Progenitor cell of endocrine pancreas (in vitro differentiated cells): ENCODE measurements around the gene BFSP2. TPM values are rescaled to one million over a fixed set of nuclear protein-coding genes. Genes with fewer than 3 reads are reported as not detected.

ENCODE experiments used
- DNase-seq: peaks from one replicate; pipeline ENCODE4 v3.0.0; 2021; ENCODE audit warnings: low spot score; ENCODE audit not compliant: unreplicated experiment
- H3K27ac Mint-ChIP-seq: 2 replicates; pipeline ENCODE4 v1.8.0; 2021; ENCODE audit warnings: mild to moderate bottlenecking, moderate library complexity, mixed read lengths
- H3K27me3 Mint-ChIP-seq: 2 replicates; pipeline ENCODE4 v1.8.0; 2021; ENCODE audit warnings: mixed read lengths
- H3K36me3 Mint-ChIP-seq: 2 replicates; pipeline ENCODE4 v1.8.0; 2022; ENCODE audit warnings: mixed read lengths; ENCODE audit not compliant: insufficient read depth
- H3K4me1 Mint-ChIP-seq: 2 replicates; pipeline ENCODE4 v1.8.0; 2021; ENCODE audit warnings: low read depth, mixed read lengths
- H3K4me3 Mint-ChIP-seq: 2 replicates; pipeline ENCODE4 v1.8.0; 2021; ENCODE audit warnings: low read depth, mild to moderate bottlenecking, moderate library complexity, mixed read lengths
- H3K9me3 Mint-ChIP-seq: 2 replicates; pipeline ENCODE4 v1.8.0; 2021; ENCODE audit warnings: low read depth, mixed read lengths
- total RNA-seq: library from RNA; stranded (reverse); gene quantifications from 2 replicates; pipeline ENCODE4 v1.2.1, GENCODE V29; 2021
- TF ChIP-seq, protein P1 (sequence below): fragments of 200-600 bp; sonication (generic); IDR thresholded peaks from one replicate; pipeline ENCODE4 v1.5.0; 2021; ENCODE audit warnings: antibody characterized with exemption, mild to moderate bottlenecking; ENCODE audit not compliant: unreplicated experiment

The BFSP2 gene
- total RNA-seq, 1 donor from 2014 or later, result not detected

DNA sequence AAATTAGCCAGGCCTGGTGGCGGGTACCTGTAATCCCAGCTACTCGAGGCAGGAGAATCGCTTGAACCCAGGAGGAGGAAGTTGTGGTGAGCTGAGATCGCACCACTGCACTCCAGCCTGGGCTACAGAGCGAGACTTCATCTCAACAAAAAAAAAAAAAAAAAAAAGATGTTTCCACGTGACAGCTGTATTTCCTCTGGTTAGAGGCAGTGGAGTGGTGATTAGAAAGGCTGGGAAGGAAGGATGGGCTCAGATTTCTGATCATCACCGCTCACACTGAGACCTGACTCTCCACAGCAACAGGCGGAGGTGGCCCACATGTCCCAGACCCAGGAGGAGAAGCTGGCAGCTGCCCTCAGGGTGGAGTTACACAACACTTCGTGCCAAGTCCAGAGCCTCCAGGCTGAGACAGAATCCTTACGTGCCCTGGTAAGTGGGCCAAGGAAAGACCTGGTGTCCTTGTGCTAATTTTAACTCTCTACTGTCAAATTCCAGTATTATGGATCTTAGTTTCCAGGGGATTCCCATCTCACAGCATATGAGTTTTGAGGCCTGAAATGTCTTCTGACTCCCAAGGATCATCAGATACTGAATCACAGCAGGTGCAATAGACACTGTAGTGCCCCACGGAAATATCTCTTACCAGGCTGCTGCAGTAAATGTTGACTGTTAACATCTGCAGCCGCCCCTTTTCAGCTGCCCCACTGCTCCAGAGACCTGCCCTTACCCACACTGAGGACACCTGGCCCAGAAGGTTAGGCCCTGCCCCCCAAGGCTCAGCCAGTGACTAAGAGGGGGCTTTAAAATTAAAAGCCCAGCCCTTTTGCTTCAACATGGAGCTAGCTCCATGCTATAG lies 66.9 kb downstream of the BFSP2 start:
- H3K4me3 Mint-ChIP-seq, result no peak overlapping the region
- no peak overlapping the region for H3K27ac Mint-ChIP-seq
- H3K9me3 Mint-ChIP-seq, result no peaks in the 10 kb centered on the region
- DNase-seq, result no peak
- TF ChIP-seq, protein P1, sequence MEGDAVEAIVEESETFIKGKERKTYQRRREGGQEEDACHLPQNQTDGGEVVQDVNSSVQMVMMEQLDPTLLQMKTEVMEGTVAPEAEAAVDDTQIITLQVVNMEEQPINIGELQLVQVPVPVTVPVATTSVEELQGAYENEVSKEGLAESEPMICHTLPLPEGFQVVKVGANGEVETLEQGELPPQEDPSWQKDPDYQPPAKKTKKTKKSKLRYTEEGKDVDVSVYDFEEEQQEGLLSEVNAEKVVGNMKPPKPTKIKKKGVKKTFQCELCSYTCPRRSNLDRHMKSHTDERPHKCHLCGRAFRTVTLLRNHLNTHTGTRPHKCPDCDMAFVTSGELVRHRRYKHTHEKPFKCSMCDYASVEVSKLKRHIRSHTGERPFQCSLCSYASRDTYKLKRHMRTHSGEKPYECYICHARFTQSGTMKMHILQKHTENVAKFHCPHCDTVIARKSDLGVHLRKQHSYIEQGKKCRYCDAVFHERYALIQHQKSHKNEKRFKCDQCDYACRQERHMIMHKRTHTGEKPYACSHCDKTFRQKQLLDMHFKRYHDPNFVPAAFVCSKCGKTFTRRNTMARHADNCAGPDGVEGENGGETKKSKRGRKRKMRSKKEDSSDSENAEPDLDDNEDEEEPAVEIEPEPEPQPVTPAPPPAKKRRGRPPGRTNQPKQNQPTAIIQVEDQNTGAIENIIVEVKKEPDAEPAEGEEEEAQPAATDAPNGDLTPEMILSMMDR, result no peak
- H3K4me1 Mint-ChIP-seq, result peaks cover 4% of the 10 kb centered on the region
- H3K36me3 Mint-ChIP-seq, result no peaks in the 10 kb centered on the region
- peaks cover 3% of the 10 kb centered on the region for H3K27me3 Mint-ChIP-seq

DNA sequence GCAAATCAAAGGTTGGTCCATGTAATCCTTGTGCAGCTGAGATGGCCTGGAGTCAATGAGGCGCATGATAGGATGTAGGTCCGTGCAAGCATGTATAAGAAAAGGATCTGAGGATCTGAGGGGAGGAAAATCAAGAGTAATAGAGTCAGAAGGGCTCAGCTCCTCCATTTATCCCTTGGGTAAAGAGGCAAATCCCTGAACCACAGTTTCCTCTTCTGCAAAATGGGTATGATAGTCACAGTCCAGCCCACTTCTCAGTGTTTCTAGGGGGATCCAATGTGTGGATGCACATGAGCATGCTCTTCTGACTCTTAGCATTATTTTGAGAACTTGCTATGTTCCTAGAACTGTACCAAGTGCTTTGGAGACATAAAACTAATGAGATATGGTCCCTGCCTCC lies 67.9 kb downstream of the BFSP2 start:
- TF ChIP-seq, protein P1, result no peak
- Mint-ChIP-seq H3K27me3 (peaks cover 6% of the 10 kb centered on the region), H3K9me3 (no peaks in the 10 kb centered on the region), H3K4me3 (no peak overlapping the region), H3K36me3 (no peaks in the 10 kb centered on the region), H3K4me1 (peaks cover 4% of the 10 kb centered on the region), H3K27ac (no peak overlapping the region)
- DNase-seq, result no peak

DNA sequence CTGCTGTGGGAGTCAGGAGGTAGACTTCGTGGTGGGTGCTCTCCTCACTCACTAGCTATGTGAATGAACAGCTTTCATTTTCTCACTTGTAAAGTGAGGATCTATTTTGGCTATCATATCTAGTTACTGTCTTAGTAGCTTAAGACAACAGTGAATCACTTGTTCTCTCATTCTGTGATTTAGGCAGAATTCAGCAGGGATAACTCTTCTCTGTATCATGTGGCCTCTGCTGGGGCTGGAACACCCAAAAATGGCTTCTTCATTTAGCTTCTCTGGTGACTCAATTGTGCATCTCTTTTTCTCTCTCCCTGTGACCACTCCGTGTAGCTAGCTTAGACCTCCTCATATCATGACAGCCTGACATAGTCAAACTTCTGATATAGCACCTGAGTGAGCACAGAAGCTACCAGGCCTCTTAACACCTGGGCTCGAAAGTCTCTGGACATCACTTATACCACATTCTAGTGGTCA lies 68.4 kb downstream of the BFSP2 start:
- H3K27ac Mint-ChIP-seq, result no peak overlapping the region
- peaks cover 6% of the 10 kb centered on the region for H3K27me3 Mint-ChIP-seq
- TF ChIP-seq, protein P1, result no peak
- H3K4me1 Mint-ChIP-seq, result peaks cover 8% of the 10 kb centered on the region
- DNase-seq, result no peak
- no peaks in the 10 kb centered on the region for H3K36me3 Mint-ChIP-seq
- no peaks in the 10 kb centered on the region for H3K9me3 Mint-ChIP-seq
- no peak overlapping the region for H3K4me3 Mint-ChIP-seq

DNA sequence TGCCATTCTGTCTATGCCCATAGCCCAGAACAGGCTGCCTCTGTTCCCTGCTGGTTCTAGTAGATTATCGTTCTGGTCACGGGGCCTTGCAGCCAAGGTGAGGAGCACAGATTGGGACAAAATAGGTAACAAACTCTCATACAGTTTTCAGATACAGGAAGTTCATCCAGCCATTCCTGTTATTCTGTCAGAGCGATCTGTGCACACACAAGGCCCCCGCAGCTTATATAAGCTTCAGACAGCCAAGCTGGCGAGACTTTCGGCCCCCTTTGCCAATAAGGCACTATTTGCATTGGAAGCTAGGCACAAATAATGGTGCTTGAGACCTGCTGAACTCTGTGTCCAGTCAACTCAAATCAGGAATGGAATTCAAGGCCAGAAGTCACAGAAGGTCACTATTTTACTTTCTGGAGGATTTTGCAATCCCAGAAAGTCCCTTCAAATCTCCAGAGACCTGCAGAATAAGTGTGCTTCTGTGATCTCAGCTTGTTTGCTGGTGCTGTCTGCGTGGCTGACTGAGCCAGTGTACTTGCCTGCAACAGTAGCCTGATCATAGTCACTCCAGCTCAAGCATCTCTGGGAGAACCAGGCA lies 69.4 kb downstream of the BFSP2 start:
- no peaks in the 10 kb centered on the region for H3K36me3 Mint-ChIP-seq
- H3K4me1 Mint-ChIP-seq, result peaks cover 12% of the 10 kb centered on the region

DNA sequence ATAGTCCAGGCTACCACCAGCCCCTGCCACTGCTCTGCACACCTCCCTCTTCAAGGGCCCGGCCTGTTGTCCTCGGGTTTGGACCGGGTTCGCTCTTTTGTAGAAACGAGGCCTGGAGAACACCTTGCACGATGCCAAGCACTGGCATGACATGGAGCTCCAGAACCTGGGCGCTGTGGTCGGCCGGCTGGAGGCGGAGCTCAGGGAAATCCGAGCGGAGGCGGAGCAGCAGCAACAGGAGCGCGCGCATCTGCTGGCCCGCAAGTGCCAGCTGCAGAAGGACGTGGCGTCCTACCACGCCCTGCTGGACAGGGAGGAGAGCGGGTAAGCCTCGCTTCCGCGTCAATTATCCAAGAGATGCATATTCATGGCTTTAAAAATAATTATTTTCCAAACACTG lies 72.4 kb downstream of the BFSP2 start:
- no peak for DNase-seq
- Mint-ChIP-seq H3K4me1 (peaks cover 30% of the 10 kb centered on the region), H3K4me3 (peak overlapping the region; percentile 35), H3K27me3 (peaks cover 6% of the 10 kb centered on the region), H3K27ac (no peak overlapping the region), H3K9me3 (no peaks in the 10 kb centered on the region), H3K36me3 (no peaks in the 10 kb centered on the region)
- TF ChIP-seq, protein P1, result no peak

More for the DNA sequence above, 69.4 kb downstream of the BFSP2 start:
- Mint-ChIP-seq H3K9me3 (no peaks in the 10 kb centered on the region), H3K27ac (no peak overlapping the region), H3K4me3 (no peak overlapping the region), H3K27me3 (peaks cover 6% of the 10 kb centered on the region)
- no peak for DNase-seq
- TF ChIP-seq, protein P1, result no peak
